ENCODE data around the gene SPOCD1.

SPOCD1 gene

GRCh38 chr1:31815752-31816500 lies at the start of gene SPOCD1:
SPOCD1 (minus strand) TSS chr1:31816022; CDS start chr1:31815333, 689 bp downstream.
- H3K27ac ChIP-seq (ENCODE audit: low read depth, low read length), result no peak within 1 kb of the TSS

GRCh38 chr1:31862071-31862470 lies 46.2 kb upstream of the SPOCD1 start:
- H3K9me3 ChIP-seq (ENCODE audit: low read length), result no peaks in the 10 kb centered on the region
- no peaks in the 10 kb centered on the region for H3K4me1 ChIP-seq (ENCODE audit: insufficient read depth, low read length)
- H3K27me3 ChIP-seq (ENCODE audit: control insufficient read depth in 1 of 2, insufficient read depth in 2 of 2, low read length in 2 of 2), result no peaks in the 10 kb centered on the region
- H3K36me3 ChIP-seq (ENCODE audit: insufficient read depth, low read length), result no peaks in the 10 kb centered on the region
- H3K9ac ChIP-seq (ENCODE audit: low read length), result no peak overlapping the region
- H3K4me3 ChIP-seq (ENCODE audit: low read depth in 1 of 2, low read length in 2 of 2), result no peak overlapping the region
- no peak overlapping the region for H3K27ac ChIP-seq (ENCODE audit: low read depth, low read length)

More at GRCh38 chr1:31815752-31816500, at the start of gene SPOCD1:
- Histone ChIP-seq H3K4me1 (ENCODE audit: insufficient read depth, low read length) (no peaks in the 10 kb centered on the region), H3K9ac (ENCODE audit: low read length) (no peak within 1 kb of the TSS), H3K9me3 (ENCODE audit: low read length) (no peaks in the 10 kb centered on the region), H3K4me3 (ENCODE audit: low read depth in 1 of 2, low read length in 2 of 2) (no peak within 1 kb of the TSS), H3K36me3 (ENCODE audit: insufficient read depth, low read length) (no peaks in the 10 kb centered on the region), H3K27me3 (ENCODE audit: control insufficient read depth in 1 of 2, insufficient read depth in 2 of 2, low read length in 2 of 2) (no peaks in the 10 kb centered on the region)

GRCh38 chr1:31861346-31861745 lies 45.5 kb upstream of the SPOCD1 start:
- H3K27ac ChIP-seq (ENCODE audit: low read depth, low read length), result no peak overlapping the region
- no peaks in the 10 kb centered on the region for H3K9me3 ChIP-seq (ENCODE audit: low read length)
- H3K4me1 ChIP-seq (ENCODE audit: insufficient read depth, low read length), result no peaks in the 10 kb centered on the region
- H3K4me3 ChIP-seq (ENCODE audit: low read depth in 1 of 2, low read length in 2 of 2), result no peak overlapping the region
- no peaks in the 10 kb centered on the region for H3K36me3 ChIP-seq (ENCODE audit: insufficient read depth, low read length)
- no peak overlapping the region for H3K9ac ChIP-seq (ENCODE audit: low read length)
- H3K27me3 ChIP-seq (ENCODE audit: control insufficient read depth in 1 of 2, insufficient read depth in 2 of 2, low read length in 2 of 2), result no peaks in the 10 kb centered on the region

- H3K36me3 ChIP-seq (ENCODE audit: insufficient read depth, low read length), result no peaks in the 10 kb centered on the region
- no peak overlapping the region for H3K9ac ChIP-seq (ENCODE audit: low read length)
- H3K27me3 ChIP-seq (ENCODE audit: control insufficient read depth in 1 of 2, insufficient read depth in 2 of 2, low read length in 2 of 2), result no peaks in the 10 kb centered on the region
- no peaks in the 10 kb centered on the region for H3K4me1 ChIP-seq (ENCODE audit: insufficient read depth, low read length)
- H3K27ac ChIP-seq (ENCODE audit: low read depth, low read length), result no peak overlapping the region
- H3K9me3 ChIP-seq (ENCODE audit: low read length), result no peaks in the 10 kb centered on the region
- H3K4me3 ChIP-seq (ENCODE audit: low read depth in 1 of 2, low read length in 2 of 2), result no peak overlapping the region
These were observed 44.8 kb upstream of the SPOCD1 start for GRCh38 chr1:31860581-31860980.

- no peak overlapping the region for H3K9ac ChIP-seq (ENCODE audit: low read length)
- no peaks in the 10 kb centered on the region for H3K9me3 ChIP-seq (ENCODE audit: low read length)
- H3K27me3 ChIP-seq (ENCODE audit: control insufficient read depth in 1 of 2, insufficient read depth in 2 of 2, low read length in 2 of 2), result no peaks in the 10 kb centered on the region
- no peaks in the 10 kb centered on the region for H3K36me3 ChIP-seq (ENCODE audit: insufficient read depth, low read length)
- no peaks in the 10 kb centered on the region for H3K4me1 ChIP-seq (ENCODE audit: insufficient read depth, low read length)
- no peak overlapping the region for H3K27ac ChIP-seq (ENCODE audit: low read depth, low read length)
- H3K4me3 ChIP-seq (ENCODE audit: low read depth in 1 of 2, low read length in 2 of 2), result no peak overlapping the region
These were observed 43.9 kb upstream of the SPOCD1 start for GRCh38 chr1:31859719-31860118.

- no peaks in the 10 kb centered on the region for H3K4me1 ChIP-seq (ENCODE audit: insufficient read depth, low read length)
These were observed 43.2 kb upstream of the SPOCD1 start for GRCh38 chr1:31859044-31859443.

GRCh38 chr1:31857863-31858262 lies 42.0 kb upstream of the SPOCD1 start:
- Histone ChIP-seq H3K27me3 (ENCODE audit: control insufficient read depth in 1 of 2, insufficient read depth in 2 of 2, low read length in 2 of 2) (no peaks in the 10 kb centered on the region), H3K27ac (ENCODE audit: low read depth, low read length) (no peak overlapping the region), H3K4me3 (ENCODE audit: low read depth in 1 of 2, low read length in 2 of 2) (no peak overlapping the region), H3K4me1 (ENCODE audit: insufficient read depth, low read length) (no peaks in the 10 kb centered on the region), H3K9me3 (ENCODE audit: low read length) (no peaks in the 10 kb centered on the region), H3K36me3 (ENCODE audit: insufficient read depth, low read length) (no peaks in the 10 kb centered on the region), H3K9ac (ENCODE audit: low read length) (no peak overlapping the region)

More at GRCh38 chr1:31859044-31859443, 43.2 kb upstream of the SPOCD1 start:
- H3K27me3 ChIP-seq (ENCODE audit: control insufficient read depth in 1 of 2, insufficient read depth in 2 of 2, low read length in 2 of 2), result no peaks in the 10 kb centered on the region
- H3K27ac ChIP-seq (ENCODE audit: low read depth, low read length), result no peak overlapping the region
- no peak overlapping the region for H3K4me3 ChIP-seq (ENCODE audit: low read depth in 1 of 2, low read length in 2 of 2)
- no peaks in the 10 kb centered on the region for H3K36me3 ChIP-seq (ENCODE audit: insufficient read depth, low read length)
- no peak overlapping the region for H3K9ac ChIP-seq (ENCODE audit: low read length)
- H3K9me3 ChIP-seq (ENCODE audit: low read length), result no peaks in the 10 kb centered on the region

- Histone ChIP-seq H3K36me3 (ENCODE audit: insufficient read depth, low read length) (no peaks in the 10 kb centered on the region), H3K27me3 (ENCODE audit: control insufficient read depth in 1 of 2, insufficient read depth in 2 of 2, low read length in 2 of 2) (no peaks in the 10 kb centered on the region), H3K9me3 (ENCODE audit: low read length) (no peaks in the 10 kb centered on the region), H3K9ac (ENCODE audit: low read length) (no peak overlapping the region), H3K4me1 (ENCODE audit: insufficient read depth, low read length) (no peaks in the 10 kb centered on the region), H3K4me3 (ENCODE audit: low read depth in 1 of 2, low read length in 2 of 2) (no peak overlapping the region), H3K27ac (ENCODE audit: low read depth, low read length) (no peak overlapping the region)
These were observed 40.3 kb upstream of the SPOCD1 start for GRCh38 chr1:31856140-31856539.

- no peak overlapping the region for H3K9ac ChIP-seq (ENCODE audit: low read length)
- no peaks in the 10 kb centered on the region for H3K4me1 ChIP-seq (ENCODE audit: insufficient read depth, low read length)
- no peaks in the 10 kb centered on the region for H3K36me3 ChIP-seq (ENCODE audit: insufficient read depth, low read length)
- no peak overlapping the region for H3K4me3 ChIP-seq (ENCODE audit: low read depth in 1 of 2, low read length in 2 of 2)
- H3K9me3 ChIP-seq (ENCODE audit: low read length), result no peaks in the 10 kb centered on the region
- H3K27ac ChIP-seq (ENCODE audit: low read depth, low read length), result no peak overlapping the region
- no peaks in the 10 kb centered on the region for H3K27me3 ChIP-seq (ENCODE audit: control insufficient read depth in 1 of 2, insufficient read depth in 2 of 2, low read length in 2 of 2)
These were observed 39.4 kb upstream of the SPOCD1 start for GRCh38 chr1:31855038-31855845.

GRCh38 chr1:31849653-31850052 lies 33.8 kb upstream of the SPOCD1 start:
- Histone ChIP-seq H3K9ac (ENCODE audit: low read length) (no peak overlapping the region), H3K4me1 (ENCODE audit: insufficient read depth, low read length) (no peaks in the 10 kb centered on the region), H3K27me3 (ENCODE audit: control insufficient read depth in 1 of 2, insufficient read depth in 2 of 2, low read length in 2 of 2) (no peaks in the 10 kb centered on the region), H3K9me3 (ENCODE audit: low read length) (no peaks in the 10 kb centered on the region), H3K27ac (ENCODE audit: low read depth, low read length) (no peak overlapping the region), H3K4me3 (ENCODE audit: low read depth in 1 of 2, low read length in 2 of 2) (no peak overlapping the region), H3K36me3 (ENCODE audit: insufficient read depth, low read length) (no peaks in the 10 kb centered on the region)

- no peaks in the 10 kb centered on the region for H3K27me3 ChIP-seq (ENCODE audit: control insufficient read depth in 1 of 2, insufficient read depth in 2 of 2, low read length in 2 of 2)
- H3K36me3 ChIP-seq (ENCODE audit: insufficient read depth, low read length), result no peaks in the 10 kb centered on the region
- no peak overlapping the region for H3K9ac ChIP-seq (ENCODE audit: low read length)
- no peaks in the 10 kb centered on the region for H3K4me1 ChIP-seq (ENCODE audit: insufficient read depth, low read length)
- no peak overlapping the region for H3K27ac ChIP-seq (ENCODE audit: low read depth, low read length)
- no peaks in the 10 kb centered on the region for H3K9me3 ChIP-seq (ENCODE audit: low read length)
- no peak overlapping the region for H3K4me3 ChIP-seq (ENCODE audit: low read depth in 1 of 2, low read length in 2 of 2)
These were observed 32.6 kb upstream of the SPOCD1 start for GRCh38 chr1:31848381-31848897.

Data from muscle layer of colon (tissue), 2 donors.